Stimulated activated CD8-positive, alpha-beta memory T cell treated with anti-CD3 and anti-CD28 coated beads, Interleukin-12 subunit alpha, Interleukin-12 subunit beta, amount 100 ng/mL, for 1 hour (primary cell): Measurements from ENCODE around the gene KPNA6.
"Not testable (repeated sequence)": the region's sequence is repeated elsewhere in the genome, so short reads cannot be mapped to it uniquely, and the experiment has no call there.

ENCODE experiments used
- DNase-seq: peaks from one replicate; pipeline ENCODE4 v3.0.0-alpha.2; 2020; ENCODE audit warnings: low read depth

KPNA6 gene

DNA sequence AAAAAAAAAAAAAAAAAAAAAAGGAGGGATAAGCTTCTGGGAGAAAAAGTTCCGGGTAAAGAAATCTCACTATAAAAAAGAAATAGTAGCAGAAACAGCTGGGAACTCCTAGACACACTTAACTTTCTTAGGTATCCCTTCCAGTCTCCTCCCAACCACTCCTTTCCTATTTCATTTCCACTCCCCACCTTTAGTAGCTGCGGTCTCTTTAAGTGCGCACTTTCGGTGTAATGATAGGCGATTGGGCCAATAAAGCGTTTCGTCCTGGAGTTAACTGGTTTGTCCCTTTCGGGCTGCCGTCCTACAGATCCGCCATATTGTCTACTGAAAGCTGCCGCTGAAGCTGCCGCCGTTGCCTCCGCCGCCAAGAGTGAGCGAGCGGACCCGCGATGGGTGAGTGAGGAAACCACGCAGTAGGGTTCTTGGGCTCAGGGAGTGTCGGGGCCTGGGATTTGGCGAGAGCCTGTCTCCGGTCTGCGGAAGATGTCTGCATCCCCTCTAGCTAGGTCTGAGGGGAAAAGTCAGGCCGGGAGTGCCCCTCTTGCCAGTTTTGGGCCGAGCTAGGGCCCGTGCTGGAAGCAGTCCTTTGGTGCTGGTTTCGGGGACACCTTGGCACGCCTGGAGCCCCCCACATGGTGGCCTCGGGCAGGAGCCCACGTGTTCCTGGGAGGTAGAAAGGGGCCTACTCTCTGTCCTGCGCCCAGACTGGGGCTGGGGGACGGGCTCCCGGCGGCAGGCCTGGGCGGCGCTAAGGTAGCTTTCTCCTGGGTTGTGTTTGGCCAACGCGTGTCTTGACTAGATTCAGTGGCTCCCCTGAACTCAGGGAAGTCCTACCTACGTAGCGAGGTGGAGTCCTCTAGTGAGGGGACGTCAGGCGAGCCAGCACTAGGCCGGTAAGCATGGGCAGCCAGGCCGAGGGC lies at the start of gene KPNA6:
KPNA6 (plus strand) TSS at position 315 of the 920 bp plus-strand sequence; CDS start at position 390, 75 bp downstream.
- peak; percentile 83 for DNase-seq

DNA sequence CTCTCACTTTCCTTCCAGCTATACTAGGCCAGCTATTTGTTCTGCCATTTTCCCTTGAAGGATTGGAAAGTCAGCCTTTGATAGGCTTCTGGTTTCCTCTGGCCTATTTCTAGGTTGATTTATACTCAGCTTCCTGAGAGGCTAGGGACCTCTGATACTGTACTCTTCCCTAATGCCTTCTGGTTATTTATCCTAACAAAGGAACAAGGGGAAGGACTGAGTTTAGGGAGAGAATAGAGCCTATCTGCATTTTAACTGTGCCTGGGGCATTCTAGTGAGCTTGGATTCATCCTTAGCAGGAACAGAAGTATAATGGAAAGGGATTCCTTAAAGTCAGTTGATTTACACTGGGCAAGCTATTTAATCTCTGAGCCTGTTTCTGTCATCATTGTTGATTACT lies 46.9 kb upstream of the KPNA6 start:
- no peak for DNase-seq

DNA sequence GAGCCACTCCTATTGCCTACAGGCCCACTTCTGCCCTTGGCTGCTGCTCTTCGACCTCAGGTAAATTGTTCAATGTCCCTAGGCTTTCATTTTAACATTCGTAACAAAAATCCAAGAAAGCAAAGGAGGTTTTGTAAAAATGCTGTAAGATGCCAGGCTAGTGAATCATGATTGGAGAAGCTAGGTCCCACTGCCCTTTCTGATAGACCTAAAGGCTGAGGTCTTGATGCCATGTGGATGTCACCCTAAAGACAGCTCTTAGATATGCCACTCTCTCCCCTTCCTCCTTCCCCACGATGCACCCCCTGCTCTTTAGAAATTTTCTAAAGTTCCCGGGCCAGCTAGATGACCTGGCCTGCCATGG lies 45.0 kb upstream of the KPNA6 start:
- no peak for DNase-seq

DNA sequence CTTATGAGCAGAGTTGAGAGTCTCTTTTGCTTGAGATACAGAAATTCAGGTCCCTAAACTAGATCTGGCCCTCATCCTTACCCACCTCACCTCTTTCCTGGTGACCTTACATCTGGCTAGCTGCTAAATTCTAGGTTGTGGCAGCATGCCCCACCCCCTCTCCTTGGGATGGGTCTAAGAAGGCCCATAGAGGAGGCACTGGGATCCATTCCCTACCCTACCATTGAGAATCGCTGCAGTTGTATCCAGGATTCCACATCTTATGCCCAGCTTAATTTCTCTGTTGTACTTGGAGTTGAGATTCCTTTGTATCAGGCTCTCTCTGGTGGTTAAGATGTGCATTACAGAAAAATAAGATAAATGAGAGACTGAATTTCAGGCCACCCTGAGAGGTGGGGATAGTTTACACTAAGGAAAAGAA lies 44.6 kb upstream of the KPNA6 start:
- DNase-seq = no peak

DNA sequence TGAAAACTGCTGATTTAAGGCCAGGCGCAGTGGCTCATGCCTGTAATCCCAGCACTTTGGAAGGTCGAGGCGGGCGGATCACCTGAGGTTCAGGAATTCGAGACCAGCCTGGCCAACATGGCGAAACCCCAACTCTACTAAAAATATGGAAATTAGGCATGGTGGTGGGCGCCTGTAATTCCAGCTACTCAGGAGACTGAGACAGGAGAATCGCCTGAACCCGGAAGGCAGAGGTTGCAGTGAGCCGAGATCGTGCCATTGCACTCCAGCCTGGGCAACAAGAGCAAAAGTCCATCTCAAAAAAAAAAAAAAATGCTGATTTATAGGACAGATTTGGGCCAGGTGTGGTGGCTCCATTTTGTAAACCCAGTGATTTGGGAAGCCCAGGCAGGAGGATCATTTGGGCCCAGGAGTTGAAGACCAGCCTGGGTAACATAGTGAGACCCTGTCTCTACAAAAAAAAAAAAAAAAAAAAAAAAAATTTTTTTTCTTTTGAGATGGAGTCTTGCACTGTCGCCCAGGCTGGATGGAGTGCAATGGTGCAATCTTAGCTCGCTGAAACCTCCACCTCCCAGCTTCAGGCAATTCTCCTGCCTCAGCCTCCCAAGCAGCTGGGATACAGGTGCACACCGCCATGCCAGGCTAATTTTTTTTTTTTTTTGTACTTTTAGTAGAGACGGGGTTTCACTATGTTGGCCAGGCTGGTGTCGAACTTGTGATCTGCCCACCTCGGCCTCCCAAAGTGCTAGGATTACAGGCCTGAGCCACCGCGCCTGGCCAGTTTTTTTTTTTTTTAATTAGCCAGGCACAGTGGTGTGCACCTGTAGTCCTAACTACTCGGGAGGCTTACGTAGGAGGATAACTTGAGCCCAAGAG lies 42.0 kb upstream of the KPNA6 start:
- not testable (repeated sequence) for DNase-seq

DNA sequence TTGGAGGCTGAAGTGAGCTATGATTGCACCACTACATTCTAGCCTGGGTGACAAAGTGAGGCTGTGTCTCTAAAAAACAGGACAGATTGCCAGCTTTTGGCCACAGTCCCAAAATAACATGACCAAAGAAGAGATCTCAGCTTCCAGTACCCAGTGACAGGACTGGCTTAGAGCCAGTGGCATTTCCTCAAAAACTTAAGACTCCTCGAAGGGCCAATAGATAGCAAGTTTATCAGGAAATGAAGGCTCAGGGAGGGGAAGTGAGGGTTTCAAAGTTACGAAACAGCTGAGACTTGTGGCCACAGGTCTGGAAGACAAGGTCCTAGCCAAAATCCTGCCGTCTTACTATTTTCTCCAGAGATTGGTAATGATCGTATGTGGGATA lies 41.4 kb upstream of the KPNA6 start:
- DNase-seq = no peak

DNA sequence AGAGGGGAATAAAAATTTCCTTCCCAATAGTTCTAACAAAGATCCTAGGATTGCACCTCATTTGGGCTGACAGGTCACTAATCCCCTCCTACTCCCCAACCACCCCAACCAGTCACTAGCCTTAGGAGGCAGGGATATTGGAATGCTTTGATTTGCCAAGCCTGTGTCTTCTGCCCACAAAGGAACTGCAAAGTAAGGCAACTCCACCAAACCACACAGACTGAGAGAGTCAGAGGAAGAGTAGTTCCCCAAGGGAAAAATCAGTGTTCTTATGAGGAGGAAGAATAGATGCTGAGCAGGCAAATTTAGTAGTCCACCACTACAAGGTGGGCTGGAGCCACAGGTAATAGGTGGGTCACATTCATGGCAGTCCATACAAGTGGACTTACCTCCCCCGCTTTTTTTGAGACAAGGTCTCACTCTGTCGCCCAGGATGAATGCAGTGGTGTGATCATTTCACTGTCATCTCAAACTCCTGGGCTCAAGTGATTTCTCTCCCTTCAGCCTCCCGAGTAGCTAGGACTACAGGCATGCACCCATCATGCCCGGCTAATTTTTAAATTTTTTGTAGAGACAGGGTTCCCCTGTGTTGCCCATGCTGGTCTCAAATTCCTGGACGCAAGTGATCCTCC lies 38.8 kb upstream of the KPNA6 start:
- DNase-seq = no peak

DNA sequence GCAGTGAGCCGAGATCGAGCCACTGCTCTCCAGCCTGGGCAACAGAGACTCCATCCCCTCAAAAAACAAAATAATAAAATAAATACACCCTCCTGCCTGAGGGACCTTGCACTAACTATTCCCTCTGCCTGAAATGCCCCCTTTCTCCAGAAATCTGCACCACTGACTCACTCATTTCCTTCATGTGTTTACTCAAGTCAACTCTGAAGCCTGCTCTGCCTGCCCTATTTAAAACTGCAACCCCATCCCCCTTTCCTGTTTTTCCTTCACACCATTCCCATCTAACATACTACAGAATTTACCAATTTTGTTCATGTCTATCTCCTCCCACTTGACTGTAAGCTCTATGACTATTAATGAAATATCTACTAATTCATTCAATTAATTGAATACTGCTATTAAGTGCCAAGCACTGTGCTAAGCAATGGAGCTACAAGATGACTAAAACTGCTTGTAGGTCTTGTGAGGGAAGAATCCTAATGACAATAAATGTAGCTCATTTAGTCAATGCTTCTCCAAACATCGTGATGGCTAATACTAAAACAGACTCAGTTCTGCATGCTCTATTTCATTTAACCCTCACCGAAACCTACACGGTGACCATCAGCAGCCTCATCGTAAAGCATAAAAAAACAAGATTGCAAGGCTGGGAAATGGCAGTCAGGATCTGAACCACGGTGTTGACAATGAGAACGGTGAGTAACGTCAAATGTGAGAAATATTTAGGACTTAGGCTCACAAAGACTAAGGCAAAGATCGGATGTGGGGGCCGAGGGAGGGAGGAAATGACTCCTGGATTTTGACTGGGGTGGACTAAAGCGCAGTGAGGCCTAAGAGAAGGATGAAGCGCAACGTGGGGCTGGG lies 35.9 kb upstream of the KPNA6 start:
- DNase-seq = no peak

DNA sequence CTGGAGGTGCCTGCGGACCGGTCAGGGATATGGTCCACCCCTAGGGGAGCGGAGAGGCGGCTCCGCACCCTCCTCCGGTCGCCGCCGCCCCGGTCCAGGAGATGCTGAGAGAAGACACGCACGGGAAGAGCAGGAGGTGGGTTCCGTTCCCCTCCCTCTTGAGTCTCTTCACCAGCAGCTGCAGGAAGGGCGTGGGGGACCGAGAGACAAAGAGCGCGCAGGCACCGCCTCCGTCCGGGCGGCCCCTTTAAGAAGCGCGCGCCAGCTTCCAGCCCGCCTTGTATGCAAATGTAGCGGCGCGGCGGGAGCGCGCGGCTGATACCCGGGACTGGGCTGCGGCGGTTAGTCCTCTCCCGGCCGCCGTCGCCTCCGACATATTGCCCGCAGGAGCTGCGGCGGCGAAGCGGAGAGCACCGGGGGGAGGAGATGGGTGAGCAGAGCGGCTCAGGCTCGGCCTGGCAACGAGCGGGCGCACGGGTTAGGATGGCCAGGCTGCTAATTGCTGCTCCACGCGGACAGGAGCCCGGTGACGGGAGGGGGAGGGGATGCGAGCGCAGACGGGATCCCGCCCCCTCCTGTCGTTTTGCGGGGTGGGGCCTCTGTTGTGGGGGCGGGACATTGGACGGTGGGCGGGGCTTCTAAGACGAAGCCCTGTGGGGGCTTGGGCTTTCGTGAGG lies 35.1 kb upstream of the KPNA6 start, which contains the start of gene TMEM39B:
TMEM39B (plus strand) TSS at position 318 of the 677 bp plus-strand sequence; CDS start at position 427, 109 bp downstream.
- DNase-seq = peak; percentile 84

DNA sequence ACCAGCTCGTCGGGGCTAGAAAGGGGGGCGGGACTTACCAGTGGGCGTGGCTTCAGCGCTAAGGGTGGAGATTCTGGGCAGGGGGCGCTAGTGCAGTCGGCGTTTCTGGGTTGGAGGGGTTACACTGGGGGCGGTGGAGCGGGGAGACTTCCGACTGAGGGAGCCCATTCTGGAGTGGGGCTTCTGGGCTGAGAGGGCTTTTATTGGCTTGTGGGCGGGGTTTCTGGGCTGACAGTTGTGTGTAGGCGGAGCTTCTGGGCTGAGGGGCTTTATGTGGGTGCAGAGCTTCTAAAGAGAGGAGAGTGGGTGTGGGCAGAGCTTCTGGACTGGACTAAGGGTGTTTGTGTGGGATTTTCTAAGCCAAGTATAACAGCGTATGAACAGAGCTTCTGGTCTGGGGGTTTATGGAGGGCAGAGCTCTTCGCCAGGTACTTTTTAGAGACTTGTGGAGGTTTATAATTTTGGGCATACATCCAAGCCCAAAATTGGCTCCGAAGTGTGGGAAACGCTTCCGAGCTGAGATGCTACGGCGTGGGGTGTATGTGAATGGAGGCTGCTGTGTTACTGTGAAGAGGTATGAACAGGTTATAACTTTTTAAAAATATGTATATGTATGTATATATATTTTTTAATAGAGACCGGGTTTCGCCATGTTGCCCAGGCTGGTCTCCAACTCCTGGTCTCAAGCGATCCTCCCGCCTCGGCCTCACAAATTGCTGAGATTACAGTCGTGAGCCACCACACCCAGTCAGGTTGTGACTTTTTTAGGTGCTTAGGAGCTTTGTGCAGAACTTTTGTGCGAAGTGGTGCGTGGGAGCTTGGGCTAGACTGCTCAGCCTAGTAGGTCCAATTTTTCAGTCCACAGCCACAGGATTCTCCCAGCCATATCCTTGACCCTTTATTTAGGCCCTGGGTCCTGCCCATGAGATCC lies 34.3 kb upstream of the KPNA6 start:
- DNase-seq = no peak

DNA sequence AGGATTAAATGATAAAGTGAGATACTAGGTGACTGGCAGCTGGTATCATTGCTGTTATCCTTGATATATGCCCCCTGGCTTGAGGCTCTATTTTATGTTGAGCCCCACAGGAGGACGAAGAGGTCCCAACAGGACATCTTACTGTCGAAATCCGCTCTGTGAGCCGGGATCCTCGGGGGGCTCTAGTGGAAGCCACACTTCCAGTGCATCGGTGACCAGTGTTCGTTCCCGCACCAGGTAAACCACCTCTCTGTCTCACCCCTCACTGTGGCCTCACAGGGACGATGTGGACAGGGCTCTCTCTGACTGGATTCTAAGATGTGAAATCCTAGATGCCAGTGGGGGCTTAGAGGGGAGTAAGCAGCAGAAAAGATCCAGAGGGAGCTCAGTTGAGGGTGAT lies 33.0 kb upstream of the KPNA6 start:
- no peak for DNase-seq

DNA sequence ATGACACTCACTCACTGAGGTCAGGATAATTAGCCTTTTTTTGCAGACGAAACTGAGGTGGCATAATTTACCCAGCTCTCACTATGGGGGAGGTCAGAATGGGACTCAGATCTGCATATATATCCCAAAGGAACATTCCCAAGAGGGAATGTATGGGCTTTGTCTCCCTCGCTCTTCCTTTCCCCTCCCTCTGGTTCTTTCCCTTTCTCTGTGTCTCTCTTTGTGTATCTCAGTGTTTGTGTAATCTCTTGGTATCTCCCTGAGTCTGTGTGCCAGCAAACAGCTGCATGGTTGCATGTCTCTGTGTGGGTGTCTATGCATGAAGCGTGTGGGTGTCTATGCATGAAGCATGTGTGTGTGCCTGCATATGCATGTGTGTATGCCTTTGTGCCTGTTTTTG lies 30.4 kb upstream of the KPNA6 start:
- DNase-seq = no peak

DNA sequence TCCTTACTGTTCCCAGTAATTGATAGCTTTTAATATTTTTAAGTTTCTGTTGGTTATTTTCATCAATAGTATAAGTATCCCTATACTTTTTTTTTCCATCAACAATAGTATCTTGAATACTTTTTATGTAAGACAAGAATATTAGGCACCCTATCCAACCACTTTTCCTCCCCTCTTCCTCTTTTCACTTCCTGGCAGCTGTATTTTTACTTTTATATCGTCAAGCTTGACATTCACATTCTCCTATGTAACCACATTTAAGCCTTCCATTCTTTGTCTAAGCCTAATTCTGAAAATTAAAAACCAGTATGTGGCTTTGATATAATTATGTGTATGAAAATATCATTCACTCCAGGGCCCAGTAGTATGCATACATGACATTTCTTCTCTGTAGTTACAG lies 25.8 kb upstream of the KPNA6 start:
- DNase-seq = no peak

DNA sequence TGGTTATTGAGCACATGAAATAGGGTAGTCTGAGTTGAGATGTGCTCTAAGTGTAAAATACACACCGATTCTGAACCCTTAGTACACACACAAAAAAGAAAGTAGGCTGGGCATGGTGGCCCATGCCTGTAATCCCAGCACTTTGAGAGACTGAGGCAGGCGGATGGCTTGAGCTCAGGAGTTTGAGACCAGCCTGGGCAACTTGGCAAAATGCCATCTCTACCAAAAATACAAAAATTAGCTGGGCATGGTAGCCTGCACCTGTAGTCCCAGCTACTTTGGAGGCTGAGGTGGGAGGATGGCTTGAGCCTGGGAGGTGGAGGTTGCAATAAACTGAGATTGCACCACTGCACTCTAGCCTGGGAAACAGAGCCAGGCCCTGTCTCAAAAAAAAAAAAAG lies 21.5 kb upstream of the KPNA6 start:
- DNase-seq = not testable (repeated sequence)

DNA sequence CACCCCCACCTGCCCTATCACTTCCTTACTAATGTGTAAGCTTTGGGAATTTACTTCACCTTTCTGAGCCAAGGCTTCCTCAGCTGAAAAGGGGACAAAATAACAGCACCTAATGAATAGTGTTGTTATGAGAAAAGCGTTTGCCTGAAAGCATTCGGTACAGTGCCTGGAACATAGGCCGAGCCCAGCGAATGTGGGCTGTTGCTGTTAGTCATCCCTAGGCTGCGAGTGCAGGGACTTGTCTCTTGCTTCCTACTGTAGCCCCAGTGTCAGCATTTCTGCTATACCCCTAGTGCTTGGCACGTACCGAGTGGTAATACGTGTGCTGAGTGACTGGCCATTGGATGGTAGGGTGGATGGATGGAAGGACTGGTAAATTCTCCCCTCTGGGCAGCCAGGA lies 16.7 kb upstream of the KPNA6 start:
- no peak for DNase-seq

DNA sequence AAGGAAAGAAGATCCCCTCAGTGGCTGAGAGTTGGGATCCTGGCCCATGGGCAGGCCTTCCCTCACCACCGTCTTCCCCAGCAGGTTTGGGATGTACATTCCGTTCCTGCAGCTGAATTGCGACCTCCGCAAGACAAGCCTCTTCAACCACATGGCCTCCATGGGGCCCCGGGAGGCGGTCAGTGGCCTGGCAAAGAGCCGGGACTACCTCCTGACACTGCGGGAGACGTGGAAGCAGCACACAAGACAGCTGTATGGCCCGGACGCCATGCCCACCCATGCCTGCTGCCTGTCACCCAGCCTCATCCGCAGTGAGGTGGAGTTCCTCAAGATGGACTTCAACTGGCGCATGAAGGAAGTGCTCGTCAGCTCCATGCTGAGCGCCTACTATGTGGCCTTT lies 16.3 kb upstream of the KPNA6 start:
- no peak for DNase-seq

DNA sequence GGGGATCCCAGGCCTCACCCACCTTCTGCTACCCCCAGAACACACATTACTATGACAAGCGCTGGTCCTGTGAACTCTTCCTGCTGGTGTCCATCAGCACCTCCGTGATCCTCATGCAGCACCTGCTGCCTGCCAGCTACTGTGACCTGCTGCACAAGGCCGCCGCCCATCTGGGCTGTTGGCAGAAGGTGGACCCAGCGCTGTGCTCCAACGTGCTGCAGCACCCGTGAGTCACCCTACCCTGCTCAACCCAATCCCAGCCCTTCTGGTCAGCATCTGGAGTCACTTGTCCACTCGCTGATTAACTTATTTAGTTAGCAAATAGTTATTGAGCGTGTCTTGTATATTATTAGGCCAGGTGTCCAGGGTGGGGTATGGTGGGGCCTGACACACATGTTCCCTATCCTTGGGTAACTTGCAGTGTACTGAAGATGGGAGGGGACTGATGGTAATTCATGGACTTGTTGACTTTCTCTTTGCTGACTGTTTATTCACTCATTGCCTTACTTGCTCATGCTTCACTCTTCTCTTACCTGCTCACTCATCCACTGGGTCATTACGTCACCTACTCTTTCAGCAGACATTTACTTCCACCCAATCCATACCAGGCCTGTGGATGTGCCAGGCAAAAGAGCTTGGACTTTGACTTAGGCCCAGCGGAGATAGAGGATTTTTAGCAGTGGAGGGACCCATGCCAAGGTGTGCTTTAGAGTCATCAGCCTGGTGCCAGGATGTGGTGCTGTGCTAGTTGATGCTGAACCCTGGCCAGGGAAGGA lies 12.9 kb upstream of the KPNA6 start:
- DNase-seq = no peak

DNA sequence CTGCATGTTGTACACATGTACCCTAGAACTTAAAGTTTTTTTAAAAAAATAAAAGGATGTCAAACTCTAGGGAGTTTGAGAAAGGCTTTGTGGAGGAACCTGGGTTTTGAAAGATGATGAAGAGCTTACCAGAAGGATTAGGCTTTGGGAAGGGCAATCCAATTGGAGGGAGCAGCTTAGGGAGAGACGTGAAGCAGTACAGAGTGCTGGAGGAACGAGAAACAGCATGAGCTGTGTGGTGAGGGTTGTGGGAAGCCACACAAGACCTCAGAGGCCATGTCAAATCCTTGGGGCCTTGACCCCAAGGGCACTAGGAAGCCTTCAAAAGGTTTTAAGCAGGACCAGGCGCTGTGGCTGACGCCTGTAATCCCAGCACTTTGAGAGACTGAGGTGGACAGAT lies 8.4 kb upstream of the KPNA6 start:
- DNase-seq = no peak

DNA sequence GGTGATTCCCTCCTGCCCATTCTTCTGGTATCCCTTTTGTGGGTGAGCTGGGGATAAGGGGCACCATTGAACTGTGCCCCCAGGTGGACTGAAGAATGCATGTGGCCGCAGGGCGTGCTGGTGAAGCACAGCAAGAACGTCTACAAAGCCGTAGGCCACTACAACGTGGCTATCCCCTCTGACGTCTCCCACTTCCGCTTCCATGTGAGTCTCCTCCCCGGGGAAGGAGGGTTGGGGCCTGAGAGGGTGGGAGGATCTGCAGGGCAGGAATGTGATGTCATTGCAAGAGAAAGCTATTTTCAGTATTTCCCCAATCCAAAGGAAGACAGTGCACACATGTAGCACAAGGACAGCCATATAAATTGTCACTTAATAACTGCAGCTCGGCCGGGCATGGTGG lies 7.5 kb upstream of the KPNA6 start:
- DNase-seq = no peak
